Stimulated activated CD4-positive, alpha-beta T cell treated with anti-CD3 and anti-CD28 coated beads, Interleukin-2, amount 100 ng/mL, for 24 hours (primary cell): ENCODE measurements around the gene UAP1L1.

Experiments
- DNase-seq, 2 donors: peaks; one replicate each; pipeline ENCODE4 v3.0.0-alpha.2; 2020

The UAP1L1 gene

GRCh38 chr9:137077758-137078693 is 709 bp downstream of the UAP1L1 start:
- peak; percentile 37 to 49 for DNase-seq

GRCh38 chr9:137078701-137079400 is 1.5 kb downstream of the UAP1L1 start:
- no peak for DNase-seq

GRCh38 chr9:137079401-137079787 is 2.1 kb downstream of the UAP1L1 start:
- no peak for DNase-seq

GRCh38 chr9:137080260-137081122 is 3.2 kb downstream of the UAP1L1 start:
- no peak for DNase-seq

DNA sequence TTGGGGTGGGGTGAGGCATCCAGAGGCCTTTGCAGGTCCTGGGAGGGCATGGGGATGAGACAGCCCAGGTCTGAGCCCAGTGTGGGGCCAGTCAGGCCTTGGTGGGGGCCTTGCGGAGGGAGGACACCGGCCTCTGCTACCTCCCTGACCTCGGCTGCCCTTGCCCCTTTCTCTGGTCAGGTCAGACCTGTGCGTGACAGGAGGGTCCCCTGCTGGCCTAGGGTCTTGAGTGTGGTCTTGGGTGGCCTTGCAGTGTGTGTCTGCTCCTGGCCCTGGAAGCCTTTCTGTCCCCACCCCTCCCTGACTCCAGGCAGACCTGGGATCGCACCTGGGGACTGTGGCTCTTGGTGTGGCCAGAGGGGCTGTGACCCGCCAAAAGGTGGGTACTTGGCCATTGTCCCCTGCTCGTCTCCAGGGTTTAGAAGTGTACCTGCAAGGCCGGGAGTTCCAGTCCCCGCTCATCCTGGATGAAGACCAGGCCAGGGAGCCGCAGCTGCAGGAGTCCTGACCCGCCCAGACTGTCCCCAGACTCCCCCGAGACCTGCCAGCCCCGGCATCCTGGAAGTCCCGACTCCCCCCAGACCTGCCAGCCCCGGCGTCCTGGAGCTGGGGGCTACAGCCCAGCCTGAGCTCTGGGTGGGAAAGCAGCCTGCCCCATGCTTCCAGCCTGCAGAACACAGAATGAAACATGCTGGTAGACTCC is 5.1 kb downstream of the UAP1L1 start:
- no peak for DNase-seq

GRCh38 chr9:137082925-137083290 is 5.6 kb downstream of the UAP1L1 start:
- no peak for DNase-seq

GRCh38 chr9:137083394-137084004 is 6.2 kb downstream of the UAP1L1 start:
- peak in 1 of 2 donors; percentile 35 for DNase-seq

DNA sequence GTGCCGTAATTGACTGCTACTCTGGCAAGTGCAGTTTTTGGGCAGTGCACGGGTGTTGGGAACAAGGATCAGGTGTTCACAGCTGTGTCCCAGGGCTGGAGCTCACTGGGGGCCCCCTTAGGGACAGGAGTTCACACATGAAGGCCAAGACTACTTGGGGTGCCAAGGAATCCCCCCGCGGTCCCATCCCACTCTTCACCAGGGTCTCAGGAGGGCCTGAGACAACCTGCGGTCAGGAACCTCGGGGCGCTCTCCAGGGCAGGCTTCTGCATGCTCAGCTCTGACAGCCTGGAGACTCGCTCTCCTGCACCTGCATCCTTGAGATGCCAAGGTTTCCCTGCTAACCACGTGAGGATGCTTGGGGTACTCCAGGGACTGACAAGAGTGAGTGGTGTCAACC is 7.2 kb downstream of the UAP1L1 start:
- DNase-seq, result no peak

DNA sequence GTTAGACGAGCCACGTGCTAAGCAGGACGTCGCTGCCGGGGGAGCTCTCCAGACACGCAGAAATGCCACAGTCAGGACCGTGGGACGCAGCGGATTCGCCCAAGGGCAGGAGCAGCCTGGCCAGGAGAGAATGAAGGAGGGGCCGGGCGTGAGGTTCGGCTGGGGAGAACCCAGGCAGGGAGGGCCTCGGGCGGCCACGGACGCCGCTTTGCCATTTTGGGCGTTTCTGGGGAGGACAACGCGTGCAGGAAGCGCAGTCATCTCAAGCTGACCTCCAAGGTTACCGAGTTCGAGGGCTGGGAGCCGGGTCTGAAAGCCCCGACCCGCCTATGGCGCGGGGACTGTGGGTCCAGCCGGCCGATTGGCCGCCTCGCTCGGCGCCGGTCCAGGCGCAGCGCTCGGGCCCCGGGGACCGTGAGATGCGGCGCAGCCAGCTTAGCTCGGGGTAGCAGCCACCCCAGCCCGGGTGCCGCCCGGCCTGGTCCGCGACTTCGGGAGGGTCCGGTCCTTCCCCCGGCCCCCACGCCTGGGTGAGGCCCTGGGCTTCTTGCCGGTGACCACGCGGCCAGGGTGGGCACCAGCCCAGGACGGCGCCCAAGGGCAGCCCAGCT is 8.7 kb downstream of the UAP1L1 start:
- DNase-seq, result peak; percentile 41 to 47

- DNase-seq, result peak; percentile 99 to 100
Measured at GRCh38 chr9:137086531-137087408, 9.5 kb downstream of the UAP1L1 start, which contains the start of gene MAN1B1. TSS of gene MAN1B1 (plus strand) at chr9:137086985. CDS start at chr9:137087000, 15 bp downstream.

- no peak for DNase-seq
Measured at GRCh38 chr9:137087409-137087925, 10.2 kb downstream of the UAP1L1 start.

DNA sequence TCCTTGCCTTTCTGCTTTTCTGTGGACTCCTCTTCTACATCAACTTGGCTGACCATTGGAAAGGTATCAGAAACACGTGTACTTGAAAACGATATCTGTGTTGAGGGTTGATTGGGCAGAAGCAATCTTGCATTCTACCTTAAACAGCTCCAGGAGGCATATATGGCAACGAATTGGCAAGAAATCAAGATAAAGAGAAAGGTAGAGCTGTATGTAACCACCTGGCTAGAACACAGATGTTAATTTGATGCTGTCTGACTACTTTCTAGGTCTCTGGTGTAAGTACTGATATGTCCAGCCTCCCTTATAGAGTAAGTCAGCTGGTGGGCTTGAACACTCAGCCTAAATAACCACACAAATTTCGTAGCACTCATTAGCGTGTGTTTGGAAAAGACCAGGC is 10.8 kb downstream of the UAP1L1 start:
- no peak for DNase-seq

- DNase-seq, result no peak
Measured at GRCh38 chr9:137089232-137089947, 12.1 kb downstream of the UAP1L1 start.

DNA sequence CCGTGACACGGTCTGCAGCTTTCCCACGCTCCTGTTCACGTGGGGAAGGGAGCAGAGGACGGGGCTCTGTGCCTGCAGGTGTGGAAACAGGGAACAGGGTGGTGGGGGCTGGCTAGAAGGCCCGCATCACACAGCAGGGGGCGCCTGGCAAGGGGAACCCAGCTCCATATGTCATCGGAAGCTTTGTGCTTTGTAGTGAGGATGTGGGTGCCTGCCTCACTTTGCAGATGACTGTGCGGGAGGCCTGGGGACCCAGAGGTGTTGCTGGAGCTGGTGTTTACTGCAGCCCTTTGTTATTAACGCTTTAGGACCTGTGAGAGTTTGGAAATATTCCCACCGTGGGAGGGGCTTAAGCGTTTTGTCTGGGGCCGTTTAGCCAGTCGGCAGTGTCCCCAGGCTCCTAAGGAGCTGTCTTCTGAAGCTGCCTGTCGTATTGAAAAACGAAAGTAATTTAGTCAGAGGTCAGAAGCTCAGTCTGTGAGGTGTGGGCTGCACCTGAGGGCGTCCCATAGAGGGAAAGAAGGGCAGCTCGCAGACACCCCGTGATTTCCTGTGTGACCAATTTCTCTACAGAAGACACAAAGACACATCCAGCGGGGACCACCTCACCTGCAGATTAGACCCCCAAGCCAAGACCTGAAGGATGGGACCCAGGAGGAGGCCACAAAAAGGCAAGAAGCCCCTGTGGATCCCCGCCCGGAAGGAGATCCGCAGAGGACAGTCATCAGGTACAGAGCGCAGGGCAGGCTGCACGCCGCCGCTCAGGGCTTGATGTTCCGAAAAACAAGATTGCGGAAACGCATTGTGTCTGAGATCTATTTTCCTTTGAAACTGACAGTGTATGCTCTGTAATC is 18.6 kb downstream of the UAP1L1 start:
- peak; percentile 86 for DNase-seq

GRCh38 chr9:137096785-137097546 is 19.6 kb downstream of the UAP1L1 start:
- DNase-seq, result no peak

DNA sequence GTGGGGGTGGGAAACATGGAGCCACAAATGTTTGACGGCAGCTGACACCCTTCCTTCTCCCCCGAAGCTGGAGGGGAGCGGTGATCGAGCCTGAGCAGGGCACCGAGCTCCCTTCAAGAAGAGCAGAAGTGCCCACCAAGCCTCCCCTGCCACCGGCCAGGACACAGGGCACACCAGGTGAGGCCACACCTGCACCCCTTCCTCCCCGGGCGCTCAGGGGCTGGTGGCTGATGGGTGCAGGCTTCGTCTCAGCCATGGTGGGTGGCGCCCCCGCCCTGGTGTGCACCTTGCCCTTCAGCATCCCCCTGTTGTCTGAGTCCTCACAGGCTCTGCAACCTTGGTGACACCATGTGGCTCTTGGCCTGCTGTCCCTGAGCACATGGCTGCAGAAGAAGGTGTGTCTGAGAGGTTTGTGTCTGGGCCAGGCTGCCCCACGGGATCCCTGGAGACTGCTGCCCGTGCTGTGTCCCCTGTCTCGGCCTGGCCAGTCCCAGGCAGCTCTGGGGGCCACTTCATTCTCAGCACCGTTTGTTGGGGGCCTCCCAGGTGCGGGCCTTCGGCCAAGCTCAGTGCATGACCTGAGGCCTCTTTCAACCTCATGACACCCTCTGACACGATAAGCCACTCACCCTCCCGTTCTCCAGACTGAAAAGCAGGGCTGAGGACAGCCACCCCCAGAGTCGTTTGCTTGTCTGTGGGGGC is 20.6 kb downstream of the UAP1L1 start:
- no peak for DNase-seq

- no peak for DNase-seq
Measured at GRCh38 chr9:137099231-137099630, 21.9 kb downstream of the UAP1L1 start.
